Measurements from ENCODE around the gene COPS7A.

DNA sequence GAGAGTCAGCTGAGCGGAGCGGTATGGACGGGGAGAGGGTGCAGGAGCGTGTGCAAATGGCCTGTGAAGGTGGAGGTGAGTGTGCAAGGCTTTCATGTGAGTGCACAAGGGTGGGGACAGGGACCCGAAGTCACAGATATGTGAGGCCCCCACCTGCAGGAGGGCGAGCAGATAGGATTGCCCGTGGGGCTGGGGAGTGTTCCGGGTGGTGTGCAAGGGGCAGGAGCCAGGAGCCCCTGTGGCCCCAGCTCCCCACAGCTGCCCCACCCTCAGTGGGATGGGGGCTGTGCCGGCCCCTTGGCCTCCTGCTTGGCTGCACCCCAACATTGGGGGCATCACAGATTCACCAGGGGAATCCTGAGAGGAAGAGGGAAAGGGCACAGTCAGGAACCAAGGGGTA, 29.1 kb upstream of the COPS7A start:
- TF ChIP-seq POLR2A (IDR thresholded peaks at IDR 0.05), result no peak
- TF ChIP-seq, protein P1, sequence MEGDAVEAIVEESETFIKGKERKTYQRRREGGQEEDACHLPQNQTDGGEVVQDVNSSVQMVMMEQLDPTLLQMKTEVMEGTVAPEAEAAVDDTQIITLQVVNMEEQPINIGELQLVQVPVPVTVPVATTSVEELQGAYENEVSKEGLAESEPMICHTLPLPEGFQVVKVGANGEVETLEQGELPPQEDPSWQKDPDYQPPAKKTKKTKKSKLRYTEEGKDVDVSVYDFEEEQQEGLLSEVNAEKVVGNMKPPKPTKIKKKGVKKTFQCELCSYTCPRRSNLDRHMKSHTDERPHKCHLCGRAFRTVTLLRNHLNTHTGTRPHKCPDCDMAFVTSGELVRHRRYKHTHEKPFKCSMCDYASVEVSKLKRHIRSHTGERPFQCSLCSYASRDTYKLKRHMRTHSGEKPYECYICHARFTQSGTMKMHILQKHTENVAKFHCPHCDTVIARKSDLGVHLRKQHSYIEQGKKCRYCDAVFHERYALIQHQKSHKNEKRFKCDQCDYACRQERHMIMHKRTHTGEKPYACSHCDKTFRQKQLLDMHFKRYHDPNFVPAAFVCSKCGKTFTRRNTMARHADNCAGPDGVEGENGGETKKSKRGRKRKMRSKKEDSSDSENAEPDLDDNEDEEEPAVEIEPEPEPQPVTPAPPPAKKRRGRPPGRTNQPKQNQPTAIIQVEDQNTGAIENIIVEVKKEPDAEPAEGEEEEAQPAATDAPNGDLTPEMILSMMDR (IDR thresholded peaks at IDR 0.05), result no peak

Measured in body of pancreas (tissue), 4 donors.